HCT116 (cell line): ENCODE measurements around the gene PRPF39. TPM values are rescaled to one million over a fixed set of nuclear protein-coding genes. Genes with fewer than 3 reads are reported as not detected.

Experiments
- ATAC-seq: fragments of 200-7000 bp; cut with Tn5 transposase; 2 replicates; pipeline ENCODE4 v1.9.1; 2020; ENCODE audit warnings: mild to moderate bottlenecking, moderate library complexity
- BruUV-seq: library from RNA; stranded (reverse); fragments of 400-500 nt; replicated peaks from 2 replicates; lab custom pipeline; 2021; lab: Mats Ljungman, UMichigan
- CTCF ChIA-PET: fragments of 300-600 bp; sonication (Branson Sonifier 250); formaldehyde crosslinking; loops from one replicate; lab custom pipeline; 2021; ENCODE audit warnings: antibody characterized with exemption; lab: Charles Lee
- POLR2A ChIA-PET: fragments of 300-600, 350-600 bp; sonication (Branson Sonifier 250); formaldehyde crosslinking; loops from one replicate; lab custom pipeline; 2021; ENCODE audit warnings: antibody characterized with exemption; lab: Charles Lee
- RAD21 ChIA-PET, 2 experiments: fragments of 300-600 bp; sonication (Branson Sonifier 250); formaldehyde crosslinking; loops; one replicate each; lab custom pipeline; 2023; ENCODE audit warnings: low total read pairs in 2 of 2; ENCODE audit not compliant: uncharacterized antibody in 2 of 2, unreplicated experiment in 2 of 2, low non-redundant PET in 1 of 2; lab: Charles Lee
- DNase-seq: peaks from one replicate; pipeline ENCODE4 v3.0.0-alpha.2; 2010; ENCODE audit warnings: low read depth, low spot score
- H2AFZ ChIP-seq: fragments of 200-600 bp; shearing (Covaris generic), sonication (generic); 2 replicates; pipeline ENCODE4 v1.6.1; 2017; ENCODE audit warnings: low read depth, mixed run types, mixed read lengths, antibody characterized with exemption, low read length; ENCODE audit not compliant: poor library complexity, severe bottlenecking
- H3K27ac ChIP-seq: 2 replicates; pipeline ENCODE4 v1.5.1; 2012; ENCODE audit warnings: low read depth, low read length
- H3K27me3 ChIP-seq: fragments of 200-600 bp; sonication (generic); 2 replicates; pipeline ENCODE4 v1.6.1; 2016; ENCODE audit warnings: mixed run types, low read length, mixed read lengths; ENCODE audit not compliant: insufficient read depth
- H3K36me3 ChIP-seq, 2 experiments: fragments of 200-500 bp in 1 of 2; fragments of 200-600 bp in 1 of 2; sonication (Bioruptor generic) in 1 of 2; sonication (generic) in 1 of 2; 2 replicates each; pipeline versions ENCODE4 v1.5.1 to v1.6.1; 2014 to 2016; ENCODE audit warnings: low read length in 2 of 2, inconsistent platforms in 1 of 2, mixed read lengths in 1 of 2, mixed run types in 1 of 2; ENCODE audit not compliant: insufficient read depth in 2 of 2, control insufficient read depth in 1 of 2
- H3K4me1 ChIP-seq, 2 experiments: fragments of 200-600 bp in 1 of 2; sonication (generic) in 1 of 2; 2 replicates each; pipeline versions ENCODE4 v1.5.1 to v1.6.1; 2012 to 2017; ENCODE audit warnings: low read length in 2 of 2, inconsistent platforms in 1 of 2, mild to moderate bottlenecking in 1 of 2, mixed read lengths in 1 of 2, mixed run types in 1 of 2, moderate library complexity in 1 of 2; ENCODE audit not compliant: insufficient read depth in 2 of 2, control insufficient read depth in 1 of 2
- H3K4me2 ChIP-seq: fragments of 200-600 bp; sonication (generic); 2 replicates; pipeline ENCODE4 v1.6.1; 2017; ENCODE audit warnings: mixed run types, low read length, mixed read lengths
- H3K4me3 ChIP-seq, 2 experiments: fragments of 200-600 bp in 1 of 2; sonication (generic) in 1 of 2; replicated peaks in 1 of 2; 2 replicates each; pipeline ENCODE4 v1.5.1; 2011 to 2016; ENCODE audit warnings: low read length in 2 of 2, control low read depth in 1 of 2, low read depth in 1 of 2, mild to moderate bottlenecking in 1 of 2, mixed read lengths in 1 of 2, mixed run types in 1 of 2
- H3K79me2 ChIP-seq: fragments of 200-600 bp; sonication (generic); 2 replicates; pipeline ENCODE4 v1.6.1; 2017; ENCODE audit warnings: mild to moderate bottlenecking, mixed run types, low read length, moderate library complexity, mixed read lengths; ENCODE audit not compliant: insufficient read depth
- H3K9ac ChIP-seq: fragments of 200-600 bp; sonication (generic); 2 replicates; pipeline ENCODE4 v1.6.1; 2016; ENCODE audit warnings: low read length, mixed read lengths
- H3K9me2 ChIP-seq: fragments of 200-600 bp; sonication (generic), shearing (Covaris generic); 2 replicates; pipeline ENCODE4 v1.6.1; 2017; ENCODE audit warnings: mixed run types, mild to moderate bottlenecking, moderate library complexity; ENCODE audit not compliant: insufficient read depth
- H3K9me3 ChIP-seq, 2 experiments: fragments of 200-500 bp in 1 of 2; fragments of 200-600 bp in 1 of 2; sonication (Bioruptor generic) in 1 of 2; sonication (generic) in 1 of 2; 2 replicates each; pipeline ENCODE4 v1.6.1; 2014 to 2017; ENCODE audit warnings: low read length in 2 of 2, mixed read lengths in 2 of 2, inconsistent platforms in 1 of 2, low read depth in 1 of 2, mild to moderate bottlenecking in 1 of 2, mixed run types in 1 of 2, moderate library complexity in 1 of 2; ENCODE audit not compliant: control insufficient read depth in 1 of 2, insufficient read depth in 1 of 2
- H4K20me1 ChIP-seq: fragments of 200-600 bp; sonication (generic), shearing (Covaris generic); 2 replicates; pipeline ENCODE4 v1.6.1; 2017; ENCODE audit warnings: mixed run types, mild to moderate bottlenecking, moderate library complexity; ENCODE audit not compliant: insufficient read depth
- ATF3 ChIP-seq: IDR thresholded peaks from 2 replicates; pipeline ENCODE4 v1.6.1; 2012
- CBX3 ChIP-seq: IDR thresholded peaks from 2 replicates; pipeline ENCODE4 v1.6.1; 2012; ENCODE audit warnings: low read depth
- CTCF ChIP-seq, 3 experiments: fragments of 200-600 bp in 1 of 3; sonication (generic) in 1 of 3; IDR thresholded peaks in 2 of 3; conservative IDR thresholded peaks in 1 of 3; 2 replicates each; pipeline ENCODE4 v1.5.1; 2012 to 2017; ENCODE audit warnings: low read depth in 2 of 3, low read length in 2 of 3, antibody characterized with exemption in 1 of 3, borderline replicate concordance in 1 of 3, control low read depth in 1 of 3, mild to moderate bottlenecking in 1 of 3, mixed read lengths in 1 of 3, mixed run types in 1 of 3, moderate library complexity in 1 of 3; ENCODE audit not compliant: insufficient read depth in 1 of 3
- EGR1 ChIP-seq: IDR thresholded peaks from 2 replicates; pipeline ENCODE4 v1.6.1; 2012; ENCODE audit warnings: low read depth
- ELF1 ChIP-seq: IDR thresholded peaks from 2 replicates; pipeline ENCODE4 v1.6.1; 2012; ENCODE audit warnings: low read depth, borderline replicate concordance
- EZH2 ChIP-seq: fragments of 200-600 bp; sonication (generic); IDR thresholded peaks from 2 replicates; pipeline ENCODE4 v1.6.1; 2017; ENCODE audit warnings: antibody characterized with exemption, mixed run types
- FOSL1 ChIP-seq: IDR thresholded peaks from 2 replicates; pipeline ENCODE4 v1.6.1; 2012; ENCODE audit warnings: low read depth
- JUND ChIP-seq: IDR thresholded peaks from 2 replicates; pipeline ENCODE4 v1.6.1; 2012
- POLR2A ChIP-seq: IDR thresholded peaks from 2 replicates; pipeline ENCODE4 v1.7.0; 2011; ENCODE audit warnings: borderline replicate concordance; ENCODE audit not compliant: insufficient read depth, insufficient read length; ENCODE audit errors: extremely low read depth
- POLR2AphosphoS5 ChIP-seq: IDR thresholded peaks from 2 replicates; pipeline ENCODE4 v1.6.1; 2011; ENCODE audit warnings: mild to moderate bottlenecking, low read depth, low read length, moderate library complexity
- RAD21 ChIP-seq: IDR thresholded peaks from 2 replicates; pipeline ENCODE4 v1.6.1; 2012; ENCODE audit warnings: low read depth, mild to moderate bottlenecking
- SP1 ChIP-seq: IDR thresholded peaks from 2 replicates; pipeline ENCODE4 v1.6.1; 2012; ENCODE audit warnings: low read depth
- SRF ChIP-seq: IDR thresholded peaks from 2 replicates; pipeline ENCODE4 v1.6.1; 2012; ENCODE audit warnings: low read depth
- YY1 ChIP-seq: IDR thresholded peaks from 2 replicates; pipeline ENCODE4 v1.6.1; 2011; ENCODE audit warnings: low read length, low read depth, moderate library complexity, mild to moderate bottlenecking; ENCODE audit not compliant: insufficient replicate concordance; ENCODE audit errors: extremely low read depth
- ZBTB33 ChIP-seq: IDR thresholded peaks from 2 replicates; pipeline ENCODE4 v1.6.1; 2011; ENCODE audit warnings: mild to moderate bottlenecking, low read length, moderate library complexity; ENCODE audit not compliant: insufficient replicate concordance; ENCODE audit errors: extremely low read depth
- intact Hi-C: fragments of 100-400 bp; cut with micrococcal nuclease; formaldehyde crosslinking; loops from 2 replicates; pipeline ENCODE4 v1.10.0; 2022
- total RNA-seq: library from RNA; stranded (reverse); gene quantifications from one replicate; pipeline ENCODE4 v1.2.1, GENCODE V29; 2021; ENCODE audit not compliant: unreplicated experiment
- TF ChIP-seq, protein P1 (sequence below): IDR thresholded peaks from 2 replicates; pipeline ENCODE4 v1.6.1; 2012

The PRPF39 gene
- total RNA-seq, 1 experiment from 2014 or later = 44.7 TPM

- TF ChIP-seq, protein P1, sequence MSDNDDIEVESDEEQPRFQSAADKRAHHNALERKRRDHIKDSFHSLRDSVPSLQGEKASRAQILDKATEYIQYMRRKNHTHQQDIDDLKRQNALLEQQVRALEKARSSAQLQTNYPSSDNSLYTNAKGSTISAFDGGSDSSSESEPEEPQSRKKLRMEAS = no peak
- TF ChIP-seq CBX3 (no peak), SP1 (no peak)
Observed at GRCh38 chr14:45091710-45092109, 7.8 kb downstream of the PRPF39 start (continued).

- Histone ChIP-seq H3K27ac (no peak overlapping the region), H3K4me2 (no peak overlapping the region), H3K4me1 (peaks cover 0 to 2% of the 10 kb centered on the region in 2 experiments; a peak in 1 of 4 replicates), H3K27me3 (no peaks in the 10 kb centered on the region), H3K36me3 (peaks cover 23 to 24% of the 10 kb centered on the region in 2 experiments), H3K9me2 (no peaks in the 10 kb centered on the region), H3K9me3 (no peaks in the 10 kb centered on the region), H2AFZ (no peak overlapping the region), H3K79me2 (peaks cover 98% of the 10 kb centered on the region), H3K4me3 (no peak overlapping the region), H3K9ac (no peak overlapping the region)
- ChIA-PET POLR2A (no interaction called here), CTCF (no interaction called here)
- intact Hi-C loops = loop anchor here (5.0 kb wide), 1 partner anchor 38 kb away; the partner anchor contains the start of gene FKBP3
- TF ChIP-seq POLR2A = no peak
- TF ChIP-seq, all 23 proteins: peak for 0
- BruUV-seq = no TSS peak
- RAD21 ChIA-PET = no interaction called here
- ATAC-seq (no peak), DNase-seq (no peak)
- peaks cover 10% of the 10 kb centered on the region; the same call in 1 of the 2 replicates for H4K20me1 ChIP-seq
Observed at GRCh38 chr14:45094275-45094674, 10.4 kb downstream of the PRPF39 start.

GRCh38 chr14:45095143-45095542 lies 11.2 kb downstream of the PRPF39 start:
- Histone ChIP-seq H3K9me3 (no peaks in the 10 kb centered on the region), H3K4me1 (no peaks in the 10 kb centered on the region), H3K27me3 (no peaks in the 10 kb centered on the region), H3K27ac (no peak overlapping the region), H3K79me2 (peaks cover 95% of the 10 kb centered on the region), H4K20me1 (0 out of 2 replicates have a peak, but pooled peaks cover 2% of the 10 kb centered on the region), H2AFZ (no peak overlapping the region), H3K9ac (no peak overlapping the region), H3K36me3 (peaks cover 26% of the 10 kb centered on the region in 2 experiments), H3K9me2 (no peaks in the 10 kb centered on the region), H3K4me3 (no peak overlapping the region), H3K4me2 (no peak overlapping the region)
- POLR2A ChIA-PET = no interaction called here
- DNase-seq (no peak), ATAC-seq (no peak)
- CTCF ChIA-PET = no interaction called here
- RAD21 ChIA-PET = no interaction called here
- intact Hi-C loops = no loop called here
- no TSS peak for BruUV-seq
- TF ChIP-seq ATF3 (no peak), FOSL1 (no peak), CTCF (IDR thresholded peaks at IDR 0.05 in 2 of 3, conservative IDR thresholded peaks at IDR 0.05 in 1 of 3; ENCODE audit: borderline replicate concordance in 1 of 3, insufficient read depth in 1 of 3, low read depth in 2 of 3, low read length in 2 of 3) (no peak), ELF1 (no peak), EZH2 (no peak), POLR2AphosphoS5 (no peak), SRF (no peak), SP1 (no peak), RAD21 (no peak), JUND (no peak), YY1 (no peak), CBX3 (no peak), ZBTB33 (no peak), EGR1 (no peak)
